Hepatocyte (in vitro differentiated cells): Measurements from ENCODE around the gene SCAPER. TPM values are rescaled to one million over a fixed set of nuclear protein-coding genes. Genes with fewer than 3 reads are reported as not detected.
"Not testable (repeated sequence)": the region's sequence is repeated elsewhere in the genome, so short reads cannot be mapped to it uniquely, and the experiment has no call there.

Experiments used
- DNase-seq: peaks from one replicate; pipeline ENCODE4 v3.0.0-alpha.2; 2016; ENCODE audit warnings: low spot score
- H2AFZ ChIP-seq: fragments of 200-600 bp; sonication (generic); 2 replicates; pipeline ENCODE4 v1.6.0; 2016; ENCODE audit warnings: antibody characterized with exemption, mild to moderate bottlenecking
- H3K27ac ChIP-seq: fragments of 200-600 bp; sonication (generic); 2 replicates; pipeline ENCODE4 v1.5.1; 2016; ENCODE audit warnings: mild to moderate bottlenecking
- H3K27me3 ChIP-seq: fragments of 200-600 bp; sonication (generic); 2 replicates; pipeline ENCODE4 v1.6.1; 2016
- H3K36me3 ChIP-seq: fragments of 200-600 bp; sonication (generic); replicated peaks from 2 replicates; pipeline ENCODE4 v1.5.1; 2016; ENCODE audit warnings: low read depth; ENCODE audit not compliant: insufficient read depth
- H3K4me1 ChIP-seq: fragments of 200-600 bp; sonication (generic); 2 replicates; pipeline ENCODE4 v1.5.1; 2016; ENCODE audit warnings: mild to moderate bottlenecking, moderate library complexity; ENCODE audit not compliant: insufficient read depth
- H3K4me2 ChIP-seq: fragments of 200-600 bp; sonication (generic); 2 replicates; pipeline ENCODE4 v1.6.0; 2016
- H3K4me3 ChIP-seq: fragments of 200-600 bp; sonication (generic); 2 replicates; pipeline ENCODE4 v1.5.1; 2016; ENCODE audit warnings: mild to moderate bottlenecking
- H3K79me2 ChIP-seq: fragments of 200-600 bp; sonication (generic); 2 replicates; pipeline ENCODE4 v1.6.0; 2017; ENCODE audit warnings: mild to moderate bottlenecking
- H3K9me2 ChIP-seq: fragments of 200-600 bp; sonication (generic); replicated peaks from 2 replicates; pipeline ENCODE4 v1.6.0; 2017; ENCODE audit warnings: mild to moderate bottlenecking; ENCODE audit not compliant: insufficient read depth
- H3K9me3 ChIP-seq: fragments of 200-600 bp; sonication (generic); 2 replicates; pipeline ENCODE4 v1.5.1; 2016; ENCODE audit warnings: low read depth, mild to moderate bottlenecking
- H4K20me1 ChIP-seq: fragments of 200-600 bp; sonication (generic); 2 replicates; pipeline ENCODE4 v1.6.0; 2016; ENCODE audit warnings: mild to moderate bottlenecking; ENCODE audit not compliant: insufficient read depth, poor library complexity, severe bottlenecking
- EZH2 ChIP-seq: fragments of 200-600 bp; sonication (generic); IDR thresholded peaks from 2 replicates; pipeline ENCODE4 v1.6.1; 2016; ENCODE audit warnings: antibody characterized with exemption, mild to moderate bottlenecking, borderline replicate concordance
- EZH2phosphoT487 ChIP-seq: fragments of 200-600 bp; sonication (generic); IDR thresholded peaks from one replicate; pipeline ENCODE4 v1.6.1; 2018; ENCODE audit warnings: antibody characterized with exemption, mild to moderate bottlenecking, low read depth, moderate library complexity; ENCODE audit not compliant: unreplicated experiment, severe bottlenecking
- WGBS: methylation state at CpG from one replicate; pipeline ENCODE4 v1.1.6; 2016; ENCODE audit warnings: low lambda C conversion rate; ENCODE audit errors: missing lambda C conversion rate; 5-methylcytosine and 5-hydroxymethylcytosine counted together
- polyA plus RNA-seq: library from polyadenylated mRNA; unstranded; fragments of >200 nt; fragmentation: Nextera tagmentation; extraction: Ambion mirVana; gene quantifications from 2 replicates; pipeline ENCODE4 v1.2.1, GENCODE V29; 2016
- total RNA-seq: library from RNA; depleted of rRNA; stranded (reverse); fragments of >200 nt; gene quantifications from 2 replicates; pipeline ENCODE4 v1.2.3, GENCODE V29; 2014
- TF ChIP-seq, protein P1 (sequence below): fragments of 200-600 bp; sonication (generic); IDR thresholded peaks from 2 replicates; pipeline ENCODE4 v1.5.1; 2016; ENCODE audit warnings: antibody characterized with exemption, mild to moderate bottlenecking; ENCODE audit not compliant: poor library complexity

Gene SCAPER
- total and polyA plus RNA-seq, 2 experiments from 2014 or later: 20.8 to 27.4 TPM

DNA sequence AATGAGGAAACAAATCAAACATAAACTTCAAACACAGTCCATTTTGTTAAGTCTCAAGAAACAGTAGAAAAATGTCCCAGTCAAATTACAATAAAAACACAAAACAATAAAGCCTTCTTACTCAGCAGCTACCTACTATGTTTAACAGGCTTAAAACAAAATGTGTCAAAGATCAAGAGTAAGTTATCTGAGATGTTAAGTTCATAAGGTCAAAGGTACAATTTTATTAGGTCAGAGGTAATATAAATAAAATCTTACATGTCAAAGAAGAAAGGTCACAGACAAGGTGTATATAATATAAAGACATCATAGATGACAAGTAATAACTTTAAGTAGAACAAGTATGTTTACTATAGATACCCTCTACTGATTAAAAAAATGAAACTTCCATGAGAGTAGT is 208.3 kb downstream of the SCAPER start:
- H3K4me3 ChIP-seq: no peak overlapping the region
- no peaks in the 10 kb centered on the region for H3K4me1 ChIP-seq
- no peaks in the 10 kb centered on the region for H3K9me2 ChIP-seq
- no peaks in the 10 kb centered on the region for H3K79me2 ChIP-seq
- H3K9me3 ChIP-seq: no peaks in the 10 kb centered on the region
- no peak overlapping the region for H2AFZ ChIP-seq
- no peak for TF ChIP-seq EZH2phosphoT487
- TF ChIP-seq, protein P1, sequence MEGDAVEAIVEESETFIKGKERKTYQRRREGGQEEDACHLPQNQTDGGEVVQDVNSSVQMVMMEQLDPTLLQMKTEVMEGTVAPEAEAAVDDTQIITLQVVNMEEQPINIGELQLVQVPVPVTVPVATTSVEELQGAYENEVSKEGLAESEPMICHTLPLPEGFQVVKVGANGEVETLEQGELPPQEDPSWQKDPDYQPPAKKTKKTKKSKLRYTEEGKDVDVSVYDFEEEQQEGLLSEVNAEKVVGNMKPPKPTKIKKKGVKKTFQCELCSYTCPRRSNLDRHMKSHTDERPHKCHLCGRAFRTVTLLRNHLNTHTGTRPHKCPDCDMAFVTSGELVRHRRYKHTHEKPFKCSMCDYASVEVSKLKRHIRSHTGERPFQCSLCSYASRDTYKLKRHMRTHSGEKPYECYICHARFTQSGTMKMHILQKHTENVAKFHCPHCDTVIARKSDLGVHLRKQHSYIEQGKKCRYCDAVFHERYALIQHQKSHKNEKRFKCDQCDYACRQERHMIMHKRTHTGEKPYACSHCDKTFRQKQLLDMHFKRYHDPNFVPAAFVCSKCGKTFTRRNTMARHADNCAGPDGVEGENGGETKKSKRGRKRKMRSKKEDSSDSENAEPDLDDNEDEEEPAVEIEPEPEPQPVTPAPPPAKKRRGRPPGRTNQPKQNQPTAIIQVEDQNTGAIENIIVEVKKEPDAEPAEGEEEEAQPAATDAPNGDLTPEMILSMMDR: no peak
- TF ChIP-seq EZH2: no peak
- H4K20me1 ChIP-seq: no peaks in the 10 kb centered on the region
- H3K36me3 ChIP-seq: no peaks in the 10 kb centered on the region
- no peak overlapping the region for H3K27ac ChIP-seq
- no peak overlapping the region for H3K4me2 ChIP-seq
- H3K27me3 ChIP-seq: no peaks in the 10 kb centered on the region
- DNase-seq: no peak

DNA sequence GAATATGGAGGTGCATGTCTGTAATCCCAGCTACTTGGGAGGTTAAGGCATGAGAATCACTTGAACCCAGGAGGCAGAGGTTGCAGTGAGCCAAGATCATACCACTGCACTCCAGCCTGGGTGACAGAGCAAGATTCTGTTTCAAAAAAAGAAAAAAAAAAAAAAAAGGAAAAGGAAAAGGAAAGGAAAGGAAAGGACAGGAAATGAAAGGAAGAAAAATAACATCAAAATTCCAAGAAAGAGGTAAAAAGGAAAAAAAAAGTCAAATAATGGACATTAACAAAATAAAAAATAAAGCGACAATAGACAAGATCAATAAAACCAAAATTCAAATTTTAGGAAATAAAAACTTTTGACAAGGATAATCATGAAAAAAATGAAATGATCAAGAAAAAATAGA is 212.6 kb downstream of the SCAPER start:
- not testable (repeated sequence) for H2AFZ ChIP-seq, H3K4me2 ChIP-seq, H3K36me3 ChIP-seq, H4K20me1 ChIP-seq, H3K4me1 ChIP-seq, H3K79me2 ChIP-seq, DNase-seq, H3K27ac ChIP-seq, H3K4me3 ChIP-seq, H3K27me3 ChIP-seq, H3K9me2 ChIP-seq, H3K9me3 ChIP-seq
- 100% methylated on average over 1 of the region's 1 CpG for WGBS

DNA sequence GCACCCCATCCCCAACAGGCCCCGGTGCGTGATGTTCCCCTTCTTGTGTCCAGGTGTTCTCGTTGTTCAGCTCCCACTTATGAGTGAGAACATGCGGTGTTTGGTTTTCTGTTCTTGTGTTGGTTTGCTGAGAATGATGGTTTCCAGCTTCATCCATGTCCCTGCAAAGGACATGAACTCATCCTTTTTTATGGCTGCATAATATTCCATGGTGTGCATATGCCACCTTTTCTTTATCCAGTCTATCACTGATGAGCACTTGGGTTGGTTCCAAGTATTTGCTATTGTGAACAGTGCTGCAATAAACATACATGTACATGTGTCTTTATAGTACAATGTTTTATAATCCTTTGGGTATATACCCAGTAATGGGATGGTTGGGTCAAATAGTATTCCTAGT is 217.5 kb downstream of the SCAPER start:
- H2AFZ ChIP-seq, H3K4me3 ChIP-seq, H3K79me2 ChIP-seq, H3K9me3 ChIP-seq, H3K4me1 ChIP-seq, H3K4me2 ChIP-seq, DNase-seq, H3K9me2 ChIP-seq, H3K27me3 ChIP-seq, H4K20me1 ChIP-seq, H3K27ac ChIP-seq, H3K36me3 ChIP-seq: not testable (repeated sequence)
- 92% methylated on average over 4 of the region's 4 CpGs for WGBS

DNA sequence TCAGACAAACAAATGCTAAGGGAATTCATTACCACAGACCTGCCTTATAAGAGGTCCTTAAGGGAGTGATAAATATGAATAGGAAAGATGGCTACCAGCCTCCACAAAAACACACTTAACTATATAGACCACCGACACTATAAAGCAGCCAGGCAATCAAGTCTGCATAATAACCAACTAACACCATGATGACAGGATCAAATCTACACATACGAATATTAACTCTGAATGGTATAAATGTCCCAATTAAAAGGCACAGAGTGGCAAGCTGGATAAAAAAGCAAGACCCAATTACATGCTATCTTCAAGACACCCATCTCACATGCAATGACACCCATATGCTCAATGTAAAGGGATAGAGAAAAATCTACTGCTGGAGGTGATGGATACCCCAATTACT is 221.1 kb downstream of the SCAPER start:
- Histone ChIP-seq H3K9me3 (no peaks in the 10 kb centered on the region), H3K9me2 (no peaks in the 10 kb centered on the region), H3K36me3 (no peaks in the 10 kb centered on the region), H2AFZ (no peak overlapping the region), H3K4me1 (no peaks in the 10 kb centered on the region), H3K79me2 (no peaks in the 10 kb centered on the region), H3K4me2 (no peak overlapping the region), H4K20me1 (no peaks in the 10 kb centered on the region), H3K4me3 (no peak overlapping the region), H3K27ac (no peak overlapping the region), H3K27me3 (no peaks in the 10 kb centered on the region)
- no peak for TF ChIP-seq EZH2
- TF ChIP-seq EZH2phosphoT487: no peak
- TF ChIP-seq, protein P1: no peak
- 96% methylated on average over 2 of the region's 2 CpGs for WGBS
- DNase-seq: no peak

DNA sequence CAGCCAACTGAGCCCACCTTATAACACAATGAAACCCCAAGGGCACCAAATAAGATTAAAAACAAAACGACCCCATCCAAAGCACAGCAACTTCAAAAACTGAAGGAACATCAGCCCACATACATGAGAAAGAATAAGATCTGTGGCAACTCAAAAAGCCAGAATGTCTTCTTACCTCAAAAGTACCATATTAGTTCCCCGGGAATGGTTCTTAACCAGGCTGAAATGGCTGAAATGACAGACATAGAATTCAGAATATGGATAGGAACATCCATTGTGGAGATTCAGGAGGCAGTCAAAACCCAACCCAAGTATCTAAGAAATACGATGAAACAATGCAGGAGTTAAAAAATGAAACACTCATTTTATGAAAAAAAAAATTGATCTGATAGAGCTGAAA is 222.3 kb downstream of the SCAPER start:
- TF ChIP-seq EZH2phosphoT487 (no peak), EZH2 (no peak)
- TF ChIP-seq, protein P1: no peak
- Histone ChIP-seq H3K4me3 (no peak overlapping the region), H4K20me1 (no peaks in the 10 kb centered on the region), H3K4me1 (no peaks in the 10 kb centered on the region), H3K36me3 (no peaks in the 10 kb centered on the region), H3K9me2 (no peaks in the 10 kb centered on the region), H3K9me3 (no peaks in the 10 kb centered on the region), H3K27ac (no peak overlapping the region), H2AFZ (no peak overlapping the region), H3K4me2 (no peak overlapping the region), H3K79me2 (no peaks in the 10 kb centered on the region), H3K27me3 (no peaks in the 10 kb centered on the region)
- no peak for DNase-seq
- WGBS: 92% methylated on average over 3 of the region's 3 CpGs
